Erythroblast (primary cell): ENCODE data around the gene SGK2.

Source experiments
- GATA1 ChIP-seq: IDR thresholded peaks from 2 replicates; pipeline ENCODE4 v1.6.1; 2011; ENCODE audit warnings: low read depth, mild to moderate bottlenecking, control low read depth, low read length, moderate library complexity
- POLR2A ChIP-seq: IDR thresholded peaks from 2 replicates; pipeline ENCODE4 v1.6.1; 2011; ENCODE audit warnings: mild to moderate bottlenecking, low read length

GRCh38 chr20:43563991-43564390 lies 5.2 kb downstream of the SGK2 start:
- TF ChIP-seq POLR2A = no peak
- TF ChIP-seq GATA1 = no peak
